Measurements from ENCODE around the gene AMN. TPM values are rescaled to one million over a fixed set of nuclear protein-coding genes. Genes with fewer than 3 reads are reported as not detected.

Gene AMN
- total RNA-seq, 2 experiments from 2014 or later: 2.6 to 2.8 TPM

DNA sequence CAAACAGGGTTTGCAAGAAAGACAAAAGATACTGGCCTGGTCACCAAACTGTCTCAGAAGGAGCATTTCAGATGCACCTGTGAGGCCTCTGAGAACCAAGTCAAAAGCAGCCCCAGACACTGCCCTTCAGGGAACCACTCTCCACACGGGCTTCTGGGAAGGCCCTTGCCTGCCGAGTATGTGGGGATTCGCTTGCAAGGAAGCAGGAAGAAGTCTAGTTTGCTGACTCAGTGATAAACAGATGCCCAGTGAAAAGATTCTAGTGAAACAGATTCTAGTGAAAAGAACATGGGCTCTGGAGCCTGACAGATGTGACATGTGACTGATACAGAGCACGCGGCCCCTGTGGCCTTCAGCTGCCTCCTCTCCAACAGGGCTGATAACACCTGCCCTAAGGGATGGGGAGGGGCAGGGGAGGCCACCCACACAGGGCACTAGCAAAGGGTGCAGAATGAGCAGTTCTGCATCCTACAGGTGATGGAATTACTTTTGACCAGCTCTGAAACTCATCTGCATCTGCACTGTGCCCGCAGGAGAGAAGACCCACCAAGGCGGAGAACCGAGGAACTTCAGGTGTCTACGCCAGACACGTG is 19.1 kb downstream of the AMN start:
- Histone ChIP-seq H3K4me3 (ENCODE audit: low read length) (no peak overlapping the region), H3K36me3 (ENCODE audit: insufficient read depth, low read length) (no peaks in the 10 kb centered on the region), H3K9me3 (ENCODE audit: control insufficient read depth in 1 of 2, insufficient read depth in 1 of 2, low read length in 2 of 2) (no peaks in the 10 kb centered on the region), H3K27ac (ENCODE audit: low read depth in 1 of 2, low read length in 2 of 2) (no peak overlapping the region), H3K4me1 (ENCODE audit: insufficient read depth, low read length) (peaks cover 5% of the 10 kb centered on the region), H3K27me3 (ENCODE audit: control insufficient read depth in 1 of 2, insufficient read depth in 2 of 2, low read length in 2 of 2) (no peaks in the 10 kb centered on the region)
- Mint-ChIP-seq H3K36me3 (ENCODE audit: low read depth) (peaks cover 4% of the 10 kb centered on the region), H3K4me3 (no peak overlapping the region), H3K9me3 (no peaks in the 10 kb centered on the region), H3K27ac (no peak overlapping the region), H3K4me1 (ENCODE audit: low read depth) (peaks cover 3% of the 10 kb centered on the region), H3K27me3 (no peaks in the 10 kb centered on the region)
- POLR2A ChIA-PET: no interaction called here
- DNase-seq: no peak
- ATAC-seq (ENCODE audit: poor library complexity): no peak
- intact Hi-C loops (cut with DNase I, micrococcal nuclease): no loop called here
- TF ChIP-seq, protein P1, sequence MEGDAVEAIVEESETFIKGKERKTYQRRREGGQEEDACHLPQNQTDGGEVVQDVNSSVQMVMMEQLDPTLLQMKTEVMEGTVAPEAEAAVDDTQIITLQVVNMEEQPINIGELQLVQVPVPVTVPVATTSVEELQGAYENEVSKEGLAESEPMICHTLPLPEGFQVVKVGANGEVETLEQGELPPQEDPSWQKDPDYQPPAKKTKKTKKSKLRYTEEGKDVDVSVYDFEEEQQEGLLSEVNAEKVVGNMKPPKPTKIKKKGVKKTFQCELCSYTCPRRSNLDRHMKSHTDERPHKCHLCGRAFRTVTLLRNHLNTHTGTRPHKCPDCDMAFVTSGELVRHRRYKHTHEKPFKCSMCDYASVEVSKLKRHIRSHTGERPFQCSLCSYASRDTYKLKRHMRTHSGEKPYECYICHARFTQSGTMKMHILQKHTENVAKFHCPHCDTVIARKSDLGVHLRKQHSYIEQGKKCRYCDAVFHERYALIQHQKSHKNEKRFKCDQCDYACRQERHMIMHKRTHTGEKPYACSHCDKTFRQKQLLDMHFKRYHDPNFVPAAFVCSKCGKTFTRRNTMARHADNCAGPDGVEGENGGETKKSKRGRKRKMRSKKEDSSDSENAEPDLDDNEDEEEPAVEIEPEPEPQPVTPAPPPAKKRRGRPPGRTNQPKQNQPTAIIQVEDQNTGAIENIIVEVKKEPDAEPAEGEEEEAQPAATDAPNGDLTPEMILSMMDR (IDR thresholded peaks at IDR 0.05): no peak
- CTCF ChIA-PET: no interaction called here

DNA sequence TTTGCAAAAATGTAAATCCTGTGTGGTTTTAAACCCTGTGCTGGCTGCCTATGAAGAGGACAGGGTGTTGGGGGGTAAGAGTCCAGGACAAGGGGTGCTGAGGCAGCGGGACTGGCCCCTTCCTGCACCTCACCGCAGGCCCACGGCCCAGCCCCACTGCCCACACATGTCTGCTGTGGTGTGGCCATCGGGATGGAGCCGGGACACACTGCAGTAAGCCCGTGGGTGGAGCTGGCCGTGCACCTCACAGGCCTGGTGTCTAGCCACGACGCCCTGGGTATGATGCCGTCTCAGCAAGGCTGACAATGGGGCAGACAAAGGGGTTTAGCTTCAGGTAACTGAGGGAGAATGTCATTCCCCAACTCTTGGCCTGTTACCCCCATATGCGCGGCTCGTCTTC is 19.6 kb downstream of the AMN start:
- no peak overlapping the region for H3K27ac ChIP-seq (ENCODE audit: low read depth in 1 of 2, low read length in 2 of 2)
- Mint-ChIP-seq H3K4me1 (ENCODE audit: low read depth) (peaks cover 9% of the 10 kb centered on the region), H3K36me3 (ENCODE audit: low read depth) (peaks cover 4% of the 10 kb centered on the region), H3K9me3 (no peaks in the 10 kb centered on the region), H3K4me3 (no peak overlapping the region), H3K27me3 (no peaks in the 10 kb centered on the region), H3K27ac (no peak overlapping the region)
- TF ChIP-seq, protein P1 (IDR thresholded peaks at IDR 0.05): no peak
- ATAC-seq (ENCODE audit: poor library complexity): no peak
- DNase-seq: no peak
- POLR2A ChIA-PET: no interaction called here
- H3K4me1 ChIP-seq (ENCODE audit: insufficient read depth, low read length): peaks cover 11% of the 10 kb centered on the region
- CTCF ChIA-PET: no interaction called here
- H3K36me3 ChIP-seq (ENCODE audit: insufficient read depth, low read length): no peaks in the 10 kb centered on the region
- H3K27me3 ChIP-seq (ENCODE audit: control insufficient read depth in 1 of 2, insufficient read depth in 2 of 2, low read length in 2 of 2): no peaks in the 10 kb centered on the region
- H3K9me3 ChIP-seq (ENCODE audit: control insufficient read depth in 1 of 2, insufficient read depth in 1 of 2, low read length in 2 of 2): no peaks in the 10 kb centered on the region
- H3K4me3 ChIP-seq (ENCODE audit: low read length): no peak overlapping the region
- intact Hi-C loops (cut with DNase I, micrococcal nuclease): no loop called here

DNA sequence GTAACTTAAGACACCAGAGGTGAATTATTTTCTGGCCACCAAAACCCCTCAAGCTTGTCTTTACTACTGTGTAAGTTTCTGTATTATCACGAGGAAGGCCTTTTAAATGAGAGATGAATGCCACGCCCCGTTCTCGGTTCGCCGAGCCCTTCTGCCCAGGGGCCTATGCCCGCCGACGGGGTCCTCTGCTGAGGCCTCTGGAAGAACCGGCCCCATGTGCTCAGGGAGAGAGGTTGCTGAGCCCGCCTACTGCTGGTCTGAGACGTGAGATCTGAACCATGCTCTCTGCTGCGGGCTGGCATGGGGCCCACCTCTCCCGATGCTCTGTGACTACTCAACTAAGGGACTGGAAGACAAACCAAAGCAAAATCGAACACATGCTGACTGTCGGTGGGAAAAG is 21.0 kb downstream of the AMN start:
- Mint-ChIP-seq H3K27me3 (no peaks in the 10 kb centered on the region), H3K4me1 (ENCODE audit: low read depth) (peaks cover 17% of the 10 kb centered on the region), H3K9me3 (no peaks in the 10 kb centered on the region), H3K4me3 (no peak overlapping the region), H3K27ac (no peak overlapping the region), H3K36me3 (ENCODE audit: low read depth) (peaks cover 4% of the 10 kb centered on the region)
- Histone ChIP-seq H3K9me3 (ENCODE audit: control insufficient read depth in 1 of 2, insufficient read depth in 1 of 2, low read length in 2 of 2) (no peaks in the 10 kb centered on the region), H3K4me3 (ENCODE audit: low read length) (no peak overlapping the region), H3K4me1 (ENCODE audit: insufficient read depth, low read length) (peaks cover 19% of the 10 kb centered on the region), H3K27me3 (ENCODE audit: control insufficient read depth in 1 of 2, insufficient read depth in 2 of 2, low read length in 2 of 2) (no peaks in the 10 kb centered on the region), H3K27ac (ENCODE audit: low read depth in 1 of 2, low read length in 2 of 2) (no peak overlapping the region), H3K36me3 (ENCODE audit: insufficient read depth, low read length) (no peaks in the 10 kb centered on the region)
- POLR2A ChIA-PET: no interaction called here
- TF ChIP-seq, protein P1 (IDR thresholded peaks at IDR 0.05): no peak
- intact Hi-C loops (cut with DNase I, micrococcal nuclease): no loop called here
- CTCF ChIA-PET: no interaction called here
- no peak for ATAC-seq (ENCODE audit: poor library complexity)
- DNase-seq: no peak

Measured in CD4-positive, alpha-beta T cell (primary cell).